Kidney capillary endothelial cell (primary cell): ENCODE measurements around the gene UBTD2.
A peak's percentile ranks its signal among the peaks of the same experiment; 100 is the strongest.

ENCODE experiments used
- DNase-seq: peaks from one replicate; pipeline ENCODE4 v3.0.0-alpha.2; 2018; ENCODE audit warnings: low spot score

UBTD2 gene

DNA sequence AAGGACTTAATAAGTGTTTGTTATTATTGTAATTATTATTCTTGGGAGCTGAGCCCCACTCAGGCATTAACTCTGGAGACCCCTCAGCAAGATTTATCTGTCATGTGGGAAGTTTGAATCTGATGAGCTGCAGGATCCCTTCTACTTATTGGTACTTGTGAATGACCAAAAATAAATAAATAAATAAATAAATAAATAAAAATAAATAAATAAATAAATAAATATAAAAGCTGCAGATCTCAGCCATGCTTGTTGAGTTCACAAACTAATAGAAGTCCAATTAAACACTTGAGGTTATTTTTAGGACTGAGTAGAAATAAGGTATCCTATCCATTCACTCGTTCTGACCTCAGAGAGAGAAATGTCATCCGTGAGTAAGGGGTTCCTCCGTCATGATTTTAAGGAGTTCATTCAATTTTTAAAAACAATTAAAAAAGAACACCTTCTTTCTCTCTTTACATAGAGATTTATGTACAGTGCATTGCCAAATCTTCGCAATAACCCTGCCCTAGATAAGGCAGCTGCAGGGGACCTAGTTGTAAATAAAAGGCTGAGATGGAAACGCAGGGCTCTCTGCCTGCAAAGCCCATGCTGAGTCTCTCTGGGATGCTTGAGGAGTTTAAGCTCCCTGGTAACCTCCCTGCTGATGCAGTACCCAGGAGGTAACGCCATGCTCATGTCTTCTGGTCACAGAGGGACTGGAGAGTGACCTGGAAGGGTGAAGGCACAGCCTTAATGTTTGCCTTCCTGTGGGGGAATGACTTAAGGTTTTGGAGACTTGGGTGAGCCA, 88.4 kb downstream of the UBTD2 start:
- no peak for DNase-seq

DNA sequence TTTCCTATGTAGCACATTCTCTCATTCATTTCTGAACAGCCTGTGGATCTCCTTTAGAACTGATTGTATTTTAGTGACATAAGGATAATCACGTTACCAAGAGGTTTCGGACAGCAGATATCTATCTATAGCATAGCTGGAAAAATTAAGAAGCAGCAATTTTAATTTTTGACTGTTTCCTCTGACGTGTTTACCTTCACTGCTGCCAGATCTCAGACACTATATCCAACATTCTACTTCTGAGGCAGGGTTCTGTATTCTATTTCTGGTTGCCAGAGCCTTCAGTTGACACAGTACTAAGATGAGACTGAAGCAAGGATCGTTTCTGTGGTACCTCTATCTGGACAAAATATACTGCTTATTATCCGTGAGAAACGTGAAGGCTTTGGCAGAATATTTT, 89.7 kb downstream of the UBTD2 start, which contains the start of gene EFCAB9:
Gene EFCAB9 (plus strand): TSS at position 301 of the 400 bp plus-strand sequence. CDS start 1 bp downstream, at position 302.
- DNase-seq = no peak

DNA sequence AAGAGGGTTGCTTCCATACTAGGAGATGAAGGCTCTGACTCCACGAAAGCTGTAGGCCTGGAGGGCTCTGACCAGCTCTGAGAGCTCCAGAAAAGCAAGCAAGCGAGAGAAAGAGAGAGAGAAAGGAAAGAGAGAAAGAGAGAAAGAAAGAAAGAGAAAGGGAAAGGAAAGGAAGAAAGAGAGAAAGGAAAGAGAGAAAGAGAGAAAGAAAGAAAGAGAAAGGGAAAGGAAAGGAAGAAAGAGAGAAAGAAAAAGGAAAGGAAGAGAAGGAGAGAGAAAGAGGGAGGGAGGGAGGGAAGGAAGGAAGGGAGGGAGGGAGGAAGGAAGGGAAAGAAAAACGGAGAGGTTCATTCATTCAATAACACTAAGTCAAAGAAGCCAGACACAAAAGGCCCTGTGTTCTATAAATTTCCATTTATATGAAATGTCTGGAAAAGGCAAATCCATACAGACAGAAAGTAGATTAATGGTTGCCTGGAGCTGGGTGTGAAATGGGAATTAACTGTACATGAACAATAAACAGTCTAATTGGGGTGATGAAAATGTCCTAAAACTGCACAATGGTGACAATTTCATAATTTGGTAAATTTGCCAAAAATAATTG, 93.8 kb downstream of the UBTD2 start:
- DNase-seq = no peak

DNA sequence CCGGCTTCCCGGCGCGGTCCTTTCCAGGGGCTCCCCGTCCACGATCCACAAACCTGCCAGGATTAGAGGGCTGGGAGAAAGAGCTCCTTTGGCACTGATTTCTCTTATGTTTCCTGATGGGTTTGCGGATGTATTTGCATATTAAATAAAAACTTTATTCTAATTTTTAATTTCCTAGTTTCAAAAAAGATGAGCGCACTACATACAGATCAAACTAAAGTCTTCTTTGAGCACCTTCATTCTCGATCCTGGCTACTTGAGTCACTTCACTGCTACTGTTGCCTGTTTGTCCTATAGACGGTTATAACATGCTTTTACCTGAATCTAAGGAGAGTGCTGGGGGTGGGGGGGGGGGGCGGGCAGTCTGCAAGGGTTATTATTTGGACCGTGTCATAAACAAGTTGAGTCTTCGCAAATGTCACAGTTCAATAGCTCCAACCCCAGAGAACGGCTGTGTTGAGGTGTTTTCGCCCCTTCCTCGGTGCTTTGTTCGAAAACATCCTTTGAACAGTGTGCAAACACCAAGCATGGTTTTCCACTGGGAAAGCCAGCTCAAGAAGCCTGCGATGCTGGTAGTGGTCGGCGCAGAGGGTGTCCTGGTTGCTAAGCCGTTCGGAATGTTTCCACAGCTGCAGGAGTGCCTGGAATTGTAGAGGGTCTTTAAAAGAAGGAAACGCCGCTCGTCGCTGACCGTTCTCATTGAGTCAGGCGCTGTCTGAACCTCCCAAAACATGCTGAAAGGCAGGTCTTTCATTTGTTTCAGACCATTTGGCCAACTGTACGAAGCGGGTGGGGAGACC, 94.5 kb downstream of the UBTD2 start:
- DNase-seq = no peak

GRCh38 chr5:172188033-172188892, 95.3 kb downstream of the UBTD2 start, which contains the start of gene STK10:
Gene STK10 (minus strand): TSS chr5:172188224. CDS start chr5:172188042, 182 bp downstream.
- peak; percentile 85 for DNase-seq

DNA sequence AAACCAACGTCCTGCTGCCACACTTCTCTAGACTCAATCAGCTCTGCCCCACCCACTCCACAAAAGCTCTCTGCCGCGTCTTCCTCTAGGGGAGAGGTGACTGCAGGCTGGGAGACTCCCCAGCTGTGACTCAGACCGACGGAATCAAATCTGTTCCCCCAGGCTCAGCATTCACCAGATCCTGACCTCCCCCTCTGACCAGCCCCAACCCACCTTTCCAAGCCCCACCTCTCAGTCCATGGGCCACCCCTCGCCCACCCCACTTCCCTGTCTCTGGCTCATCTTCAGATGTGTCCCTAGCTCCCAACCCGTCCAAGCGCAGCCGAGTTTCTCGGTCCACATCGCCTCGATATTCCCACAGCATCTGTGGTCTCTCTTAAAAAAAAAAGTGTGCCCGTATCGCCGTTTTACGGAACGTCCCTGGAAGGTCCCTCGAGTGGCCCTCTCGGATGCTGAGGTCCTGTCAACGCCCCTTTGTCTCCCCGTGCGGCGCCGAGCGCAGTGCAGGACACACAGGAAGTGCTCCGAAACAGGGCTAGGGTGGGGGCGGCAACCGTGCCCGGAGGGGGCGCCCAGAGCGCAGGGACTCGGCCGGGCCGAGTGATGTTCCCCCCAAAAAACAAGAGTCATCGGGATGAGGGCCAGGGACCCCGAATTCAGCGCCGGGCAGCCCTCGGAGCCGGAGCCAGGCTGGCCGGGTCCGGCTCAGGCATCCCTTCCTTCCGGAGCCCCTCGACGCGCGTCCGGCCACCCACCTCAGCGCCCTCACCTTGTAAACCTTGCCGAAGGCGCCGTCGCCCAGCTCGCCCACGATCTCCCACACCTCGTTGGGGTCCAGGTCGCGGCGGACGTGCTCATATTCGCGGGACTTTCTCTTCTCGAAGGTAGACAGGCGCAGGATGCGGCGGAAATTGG, 96.2 kb downstream of the UBTD2 start:
- DNase-seq = peak; percentile 73

- no peak for DNase-seq
These were observed 97.4 kb downstream of the UBTD2 start for GRCh38 chr5:172186114-172186695.

DNA sequence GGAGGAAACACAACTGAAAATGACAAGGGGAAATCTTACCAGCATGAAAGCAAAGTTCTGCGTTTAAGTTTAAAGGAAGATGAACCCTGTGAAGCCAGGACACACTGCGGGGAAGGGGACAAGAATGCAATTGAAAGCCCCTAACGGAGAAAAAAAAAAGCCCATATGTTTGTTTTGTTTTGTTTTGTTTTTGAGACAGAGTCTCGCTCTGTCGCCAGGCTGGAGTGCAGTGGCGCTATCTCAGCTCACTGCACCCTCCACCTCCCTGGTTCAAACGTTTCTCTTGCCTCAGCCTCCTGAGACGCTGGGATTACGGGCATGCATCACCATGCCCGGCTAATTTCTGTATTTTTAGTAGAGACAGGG, 98.5 kb downstream of the UBTD2 start:
- DNase-seq = no peak

GRCh38 chr5:172183881-172184280, 99.7 kb downstream of the UBTD2 start:
- no peak for DNase-seq

GRCh38 chr5:172182291-172182690, 101.3 kb downstream of the UBTD2 start:
- DNase-seq = no peak

- DNase-seq = no peak
These were observed 102.6 kb downstream of the UBTD2 start for GRCh38 chr5:172180936-172181335.

- DNase-seq = peak; percentile 89
These were observed 104.3 kb downstream of the UBTD2 start for GRCh38 chr5:172178991-172179989.

- peak; percentile 30 for DNase-seq
These were observed 105.1 kb downstream of the UBTD2 start for GRCh38 chr5:172178301-172178987.

- no peak for DNase-seq
These were observed 106.4 kb downstream of the UBTD2 start for GRCh38 chr5:172177176-172177575.

- DNase-seq = no peak
These were observed 108.3 kb downstream of the UBTD2 start for GRCh38 chr5:172175263-172175719.

- DNase-seq = no peak
These were observed 109.9 kb downstream of the UBTD2 start for GRCh38 chr5:172173564-172174153.

- DNase-seq = no peak
These were observed 110.5 kb downstream of the UBTD2 start for GRCh38 chr5:172172912-172173563.
